BJ (cell line): ENCODE results near the gene ADAM19. TPM values are rescaled to one million over a fixed set of nuclear protein-coding genes. Genes with fewer than 3 reads are reported as not detected.

Source experiments
- CTCF ChIA-PET: fragments of 350-600 bp; formaldehyde crosslinking; extraction: SDS; loops from one replicate; lab custom pipeline; 2021; ENCODE audit warnings: antibody characterized with exemption, inconsistent platforms; lab: Yijun Ruan, JAX
- POLR2A ChIA-PET: fragments of 300-600 bp; sonication (Branson Sonifier 250); formaldehyde crosslinking; extraction: SDS; loops from one replicate; lab custom pipeline; 2021; ENCODE audit warnings: antibody characterized with exemption; lab: Charles Lee
- DNase-seq: peaks from one replicate; pipeline ENCODE4 v3.0.0-alpha.2; 2011; ENCODE audit warnings: low read depth
- H3K27me3 ChIP-seq: 2 replicates; pipeline ENCODE4 v1.6.0; 2011; ENCODE audit warnings: low read length; ENCODE audit not compliant: control insufficient read depth, insufficient read depth
- H3K36me3 ChIP-seq: 2 replicates; pipeline ENCODE4 v1.5.1; 2011; ENCODE audit warnings: low read length; ENCODE audit not compliant: control insufficient read depth, insufficient read depth
- H3K4me3 ChIP-seq: 2 replicates; pipeline ENCODE4 v1.5.1; 2011; ENCODE audit warnings: low read depth, mild to moderate bottlenecking, control low read depth, low read length
- CTCF ChIP-seq: IDR thresholded peaks from 2 replicates; pipeline ENCODE4 v1.5.1; 2011; ENCODE audit warnings: low read depth, mild to moderate bottlenecking, control low read depth, inconsistent platforms, low read length, moderate library complexity; ENCODE audit not compliant: insufficient read depth
- polyA plus RNA-seq: library from polyadenylated mRNA; depleted of rRNA; stranded (reverse); fragments of >200 nt; gene quantifications from 2 replicates; pipeline ENCODE4 v1.2.3, GENCODE V29; 2011

The ADAM19 gene
- polyA plus RNA-seq, 1 experiment: 68.3 TPM

GRCh38 chr5:157607371-157608161 is 32.0 kb upstream of the ADAM19 start:
- no peak for TF ChIP-seq CTCF
- no peaks in the 10 kb centered on the region for H3K36me3 ChIP-seq
- no peak overlapping the region for H3K4me3 ChIP-seq
- H3K27me3 ChIP-seq: no peaks in the 10 kb centered on the region
- DNase-seq: no peak
- POLR2A ChIA-PET: interaction anchor here (0.5 to 0.7 kb wide), 2 partner anchors 12 to 122 kb away, joined by 3 read pairs; no protein-coding TSS in a partner anchor
- CTCF ChIA-PET: no interaction called here

GRCh38 chr5:157606046-157606445 is 30.5 kb upstream of the ADAM19 start:
- H3K27me3 ChIP-seq: no peaks in the 10 kb centered on the region
- DNase-seq: no peak
- no peaks in the 10 kb centered on the region for H3K36me3 ChIP-seq
- TF ChIP-seq CTCF: no peak
- H3K4me3 ChIP-seq: no peak overlapping the region
- ChIA-PET CTCF (no interaction called here), POLR2A (no interaction called here)

GRCh38 chr5:157603333-157604190 is 28.0 kb upstream of the ADAM19 start:
- POLR2A ChIA-PET: no interaction called here

GRCh38 chr5:157602505-157602904 is 26.9 kb upstream of the ADAM19 start:
- Histone ChIP-seq H3K27me3 (no peaks in the 10 kb centered on the region), H3K36me3 (no peaks in the 10 kb centered on the region), H3K4me3 (no peak overlapping the region)
- POLR2A ChIA-PET: no interaction called here
- TF ChIP-seq CTCF: no peak
- CTCF ChIA-PET: no interaction called here
- no peak for DNase-seq

More at GRCh38 chr5:157603333-157604190, 28.0 kb upstream of the ADAM19 start:
- H3K4me3 ChIP-seq: no peak overlapping the region
- H3K27me3 ChIP-seq: no peaks in the 10 kb centered on the region
- DNase-seq: peak; percentile 54
- TF ChIP-seq CTCF: no peak
- H3K36me3 ChIP-seq: no peaks in the 10 kb centered on the region
- CTCF ChIA-PET: no interaction called here

GRCh38 chr5:157600252-157600651 is 24.7 kb upstream of the ADAM19 start:
- Histone ChIP-seq H3K36me3 (no peaks in the 10 kb centered on the region), H3K4me3 (no peak overlapping the region), H3K27me3 (no peaks in the 10 kb centered on the region)
- TF ChIP-seq CTCF: no peak
- CTCF ChIA-PET: no interaction called here
- POLR2A ChIA-PET: no interaction called here
- DNase-seq: no peak
